NCI-H524 treated with DMSO at 0.1 percent for 48 hours (cell line): ENCODE measurements around the gene MTERF2.

Experiments used
- DNase-seq: peaks from one replicate; lab custom pipeline; 2025; lab: John Stamatoyannopoulos, UW

MTERF2 gene

DNA sequence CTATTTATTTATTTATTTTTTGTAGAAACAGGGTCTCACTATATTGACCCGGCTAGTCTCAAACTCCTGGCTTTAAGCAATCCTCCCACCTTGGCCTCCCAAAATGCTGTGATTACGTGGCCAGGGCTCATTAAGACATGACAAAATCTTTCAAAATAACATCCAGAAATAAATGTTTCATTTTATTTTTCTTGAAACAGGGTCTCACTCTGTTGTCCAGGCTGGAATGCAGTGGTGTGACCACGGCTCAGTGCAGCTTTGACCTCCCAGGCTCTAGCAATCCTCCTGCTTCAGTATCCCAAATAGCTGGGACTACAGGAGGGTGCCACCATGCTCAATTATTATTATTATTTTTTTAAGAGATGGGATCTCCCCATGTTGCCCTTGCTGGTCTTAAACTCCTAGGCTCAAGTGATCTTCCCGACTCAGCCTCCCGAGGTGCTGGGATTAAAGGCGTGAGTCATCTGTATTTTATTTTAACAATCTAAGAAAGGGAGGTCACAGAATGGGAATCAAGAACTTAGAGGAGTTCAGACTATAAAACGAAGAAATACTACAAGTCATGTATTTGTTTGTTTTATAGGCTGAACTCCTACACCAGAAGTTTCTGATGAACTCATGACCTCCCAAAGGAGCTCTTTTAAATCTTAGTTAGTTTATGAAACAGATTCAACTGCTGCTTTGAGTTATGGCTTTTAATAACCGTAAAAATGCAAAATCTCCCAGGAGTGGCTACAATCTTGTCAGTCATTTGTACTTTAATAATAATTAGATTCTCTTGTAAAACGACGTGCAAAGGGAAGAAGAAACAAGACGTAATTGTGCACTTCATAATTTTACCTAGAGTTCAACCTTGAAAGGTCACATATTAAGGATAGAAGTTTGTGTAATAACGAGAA, 33.3 kb downstream of the MTERF2 start:
- no peak for DNase-seq

DNA sequence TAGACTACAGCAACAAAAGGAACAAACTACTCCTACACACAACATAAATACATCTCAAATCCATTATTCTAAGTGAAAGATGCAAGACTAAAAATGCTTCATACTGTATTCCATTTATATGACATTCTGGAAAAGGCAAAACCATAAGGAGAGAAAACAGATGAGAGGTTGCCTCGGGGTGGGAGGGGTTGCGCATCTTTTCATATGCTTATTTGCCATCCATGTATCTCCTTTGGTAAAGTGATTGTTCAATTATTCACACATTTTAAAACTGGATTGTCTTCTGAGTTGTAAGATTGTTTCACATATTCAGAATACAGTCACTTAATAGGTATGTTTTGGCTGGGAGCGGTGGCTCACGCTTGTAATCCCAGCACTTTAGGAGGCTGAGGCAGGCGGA, 36.4 kb downstream of the MTERF2 start:
- DNase-seq: no peak

DNA sequence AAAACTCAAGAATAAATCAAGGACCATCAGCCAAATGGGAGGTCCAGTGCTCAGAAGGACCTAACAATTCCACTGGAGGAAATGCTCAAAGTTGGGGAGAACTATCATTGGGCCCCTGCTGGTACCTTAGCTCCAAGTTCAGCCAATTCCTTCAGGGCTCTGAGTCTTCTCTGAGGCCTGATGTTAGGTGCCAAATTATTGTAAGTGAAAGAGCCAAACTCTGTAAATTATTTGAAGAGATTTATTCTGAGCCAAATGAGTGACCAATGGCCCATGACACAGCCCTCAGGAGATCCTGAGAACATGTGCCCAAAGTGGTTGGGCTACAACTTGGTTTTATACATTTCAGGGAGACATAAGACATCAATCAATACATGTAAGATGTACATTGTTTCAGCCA, 39.5 kb downstream of the MTERF2 start:
- DNase-seq: no peak

DNA sequence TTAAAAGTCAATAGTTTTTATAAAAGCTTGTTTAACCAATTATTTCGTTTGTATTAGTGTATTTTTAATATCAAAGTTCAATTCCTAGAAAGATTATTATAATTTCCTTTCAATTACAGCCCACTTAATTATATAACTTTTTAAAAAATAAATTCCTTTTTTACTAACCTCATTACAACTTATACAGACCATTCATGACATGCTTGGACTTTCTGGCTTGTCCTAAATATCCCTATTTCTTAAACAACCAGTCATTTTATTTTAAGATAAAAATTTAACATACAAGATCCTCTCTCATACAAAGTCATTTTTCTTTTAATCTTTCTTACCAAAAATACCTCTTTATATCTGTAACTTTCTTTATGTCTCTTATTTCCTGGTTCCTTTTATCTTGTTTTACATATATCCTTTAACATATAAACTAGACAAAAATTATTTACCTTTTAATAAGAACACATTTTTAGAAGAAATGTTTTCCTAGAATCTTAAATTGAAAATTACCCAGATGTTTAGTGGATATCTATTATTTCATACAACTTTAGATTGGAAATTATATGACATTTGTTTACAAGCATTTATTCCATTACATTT, 41.6 kb downstream of the MTERF2 start:
- no peak for DNase-seq

DNA sequence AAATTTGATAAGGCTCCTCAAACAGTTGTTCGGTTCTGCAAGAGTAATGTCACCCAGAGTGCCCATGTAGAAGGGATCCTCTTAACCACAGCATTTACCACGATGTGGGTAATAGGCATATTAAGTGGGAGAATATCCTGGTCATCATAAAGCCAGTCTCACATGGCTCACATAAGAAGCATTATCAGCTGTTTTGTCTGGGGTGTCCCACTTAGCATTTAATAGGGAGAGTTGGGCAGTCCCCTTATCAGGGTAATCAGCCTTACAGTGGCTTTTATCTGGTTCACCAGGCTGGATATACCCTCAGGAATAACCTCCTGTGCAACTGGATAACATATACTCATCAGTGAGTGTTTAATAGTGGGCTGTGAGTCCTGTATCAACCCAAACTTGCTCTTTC, 44.2 kb downstream of the MTERF2 start:
- no peak for DNase-seq

DNA sequence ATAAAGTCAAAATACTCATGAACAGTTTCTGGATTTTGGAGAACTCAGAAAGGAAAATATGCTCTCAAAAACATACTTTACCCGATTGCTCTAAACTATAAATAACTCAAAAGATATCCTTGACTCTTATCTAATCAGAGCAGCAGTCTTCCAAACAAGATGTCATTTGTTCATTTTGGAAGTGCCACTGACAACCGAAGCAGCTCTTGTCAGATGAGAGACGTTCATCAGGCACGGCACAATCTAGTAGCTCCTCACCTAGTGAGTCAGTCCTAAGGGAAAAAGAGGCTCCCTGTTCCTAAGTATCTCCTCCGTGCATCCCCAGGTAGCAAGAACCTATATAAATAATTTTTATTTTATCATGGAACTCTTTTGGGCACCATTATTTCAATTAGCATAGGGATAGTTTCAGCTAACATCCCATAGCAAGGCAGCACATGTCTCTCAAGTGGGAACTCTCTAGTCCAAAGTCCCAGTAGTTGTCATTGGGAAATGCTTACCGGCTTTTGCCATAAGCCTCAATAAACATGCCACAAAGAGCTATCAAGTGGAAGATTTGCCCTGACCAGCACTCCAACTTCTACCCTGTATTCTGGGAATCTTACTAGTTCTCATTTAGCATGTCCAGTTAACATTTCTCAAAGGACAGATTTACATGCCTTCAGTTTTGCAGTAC, 45.3 kb downstream of the MTERF2 start:
- no peak for DNase-seq

DNA sequence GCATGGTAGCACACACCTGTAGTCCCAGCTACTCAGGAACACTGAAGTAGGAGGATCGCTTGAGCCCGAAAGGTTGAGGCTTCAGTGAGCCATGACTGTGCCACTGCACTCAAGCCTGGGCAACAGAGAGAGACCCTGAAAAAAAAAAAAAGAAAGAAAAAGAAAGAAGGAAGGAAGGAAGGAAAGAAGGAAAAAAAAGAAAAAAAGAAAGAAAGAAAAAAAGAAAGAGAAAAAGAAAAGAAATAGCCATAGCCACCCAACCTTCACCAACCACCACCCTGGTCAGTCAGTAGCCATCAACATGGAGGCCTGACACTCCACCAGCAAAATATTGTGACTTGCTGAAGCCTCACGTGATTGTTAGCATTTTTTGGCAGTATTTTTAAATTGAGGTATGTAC, 52.7 kb downstream of the MTERF2 start:
- no peak for DNase-seq
